Heart left ventricle (tissue), 13 donors: Measurements from ENCODE around the gene MAFG.

Source experiments
- CTCF ChIP-seq, 12 donors: fragments of 200-600 bp; sonication (generic) in 4 of 12; IDR thresholded peaks; one replicate each; pipeline versions ENCODE4 v1.5.0 to v1.8.0; 2018 to 2022; ENCODE audit warnings: antibody characterized with exemption in 12 of 12, mild to moderate bottlenecking in 5 of 12
- POLR2A ChIP-seq, 2 donors: fragments of 450-650 bp; IDR thresholded peaks; one replicate each; pipeline ENCODE4 v1.6.1; 2017; ENCODE audit warnings: antibody characterized with exemption in 2 of 2, mild to moderate bottlenecking in 2 of 2, moderate library complexity in 2 of 2
- donor health status: ischemic (EF 13 %, LVEDD 7.1; RV severe dilation, severe dysfunction).
- donor health status: DM: no; HTN: yes; CAD: no.
- donor health status: DM: no; HTN: no; CAD: no.
- donor health status: ischemic (EF 25% LVEDD 6.9; RV normal size, moderate dysfunction).
- donor health status: ischemic (EF 25% LVEDD 5.7; RV mildly dilated, moderate dysfunction).
- donor health status: ischemic (EF 35%, LVEDD 5.7; RV mildly dilated, moderate dysfunction).
- donor health status: nonischemic (EF 11% LVEDD 7.7; RV severe dilation, severe dysfunction).
- donor health status: DM: yes; HTN: yes; CAD: no.
- donor health status: PGD.
- donor health status: ischemic (EF 29% LVEDD 5.4; RV normal size, mild dysfunction).
- donor health status: nonischemic (EF 23%, LVEDD 6.1; RV moderate dilation, normal function).

DNA sequence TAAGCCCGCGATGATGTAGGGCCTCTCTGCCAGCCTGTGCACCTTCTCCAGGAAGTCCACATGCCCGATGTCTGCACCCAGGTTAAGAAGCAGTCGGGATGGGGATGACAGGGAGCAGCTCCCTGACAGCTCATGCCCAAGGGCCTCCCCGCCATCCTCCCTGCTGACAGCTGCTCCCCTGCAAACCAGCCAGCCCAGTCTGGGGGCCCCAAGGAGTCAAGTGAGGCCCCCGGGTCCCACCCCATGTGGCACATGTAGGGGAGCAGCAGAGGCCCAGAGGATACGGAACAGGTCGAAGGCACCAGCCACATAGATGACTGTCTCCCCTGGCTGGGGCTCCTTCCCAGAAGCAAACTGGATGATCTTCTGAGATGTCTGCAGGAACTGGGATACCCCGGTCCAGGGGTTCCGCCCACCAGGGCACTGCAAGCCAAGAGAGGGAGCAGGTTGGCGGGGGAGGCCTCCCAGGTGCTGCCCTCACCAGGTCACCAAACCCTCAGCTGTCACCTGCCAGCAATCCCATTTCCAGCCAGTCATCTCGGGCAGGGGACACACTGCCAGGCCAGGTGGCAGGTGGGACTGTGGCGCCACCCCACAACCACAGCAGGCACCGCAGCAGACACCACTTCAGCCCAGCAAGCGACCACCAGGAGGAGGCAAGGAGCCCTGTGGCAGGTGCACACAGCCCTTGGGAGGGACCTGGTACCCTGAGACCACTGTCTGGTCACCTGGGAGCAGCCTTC, 20.9 kb downstream of the MAFG start:
- TF ChIP-seq CTCF (IDR thresholded peaks at IDR 0.05) (no peak), POLR2A (IDR thresholded peaks at IDR 0.05) (no peak)
